ENCODE results near the gene NFATC2. TPM values are rescaled to one million over a fixed set of nuclear protein-coding genes. Genes with fewer than 3 reads are reported as not detected.

Gene NFATC2
- total and polyA plus RNA-seq, 2 experiments from 2014 or later: 0.52 to 0.59 TPM

DNA sequence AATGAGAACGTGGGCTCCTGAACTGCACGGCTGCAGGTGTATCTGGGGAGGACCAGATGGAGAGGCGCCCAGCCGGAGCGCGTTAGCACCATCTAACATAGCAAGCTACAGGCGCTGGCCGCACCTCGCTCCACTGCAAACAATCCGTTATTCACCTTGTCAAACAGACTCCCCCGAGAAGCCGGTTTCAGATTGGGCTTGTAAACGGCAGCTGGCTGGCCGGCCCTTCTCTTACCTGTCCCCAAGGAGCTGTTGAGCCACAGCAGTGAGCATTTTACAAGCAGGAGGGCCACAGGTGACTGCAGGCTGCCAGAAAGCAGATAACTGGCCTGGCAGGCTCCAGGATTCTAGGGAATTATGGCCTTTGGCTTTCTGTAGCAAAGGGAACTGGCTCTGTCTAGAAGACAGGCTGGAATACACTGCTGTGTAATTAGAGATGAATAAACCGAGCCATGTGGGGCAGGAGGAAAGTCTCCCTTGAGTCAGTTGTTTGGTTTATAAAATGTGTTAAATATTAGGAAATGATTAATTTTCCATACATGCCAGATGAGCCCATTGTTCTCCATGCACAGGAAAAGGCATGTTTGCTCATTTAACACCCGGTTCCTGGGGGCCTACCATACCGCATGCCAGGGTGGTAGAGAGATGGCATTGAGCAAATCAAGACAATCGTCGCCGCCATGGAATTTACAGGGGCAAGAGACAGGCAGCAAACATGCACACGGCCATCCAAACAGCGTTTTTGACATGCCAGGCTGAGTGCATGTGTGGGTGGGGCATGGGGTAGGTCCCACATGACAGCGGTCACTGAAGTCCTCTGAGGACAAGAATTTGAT lies 159.3 kb downstream of the NFATC2 start:
- H3K27me3 ChIP-seq (ENCODE audit: insufficient read depth): no peaks in the 10 kb centered on the region
- Mint-ChIP-seq H3K27ac (no peak overlapping the region), H3K27me3 (ENCODE audit: insufficient read depth, low read depth, poor library complexity) (peaks cover 6% of the 10 kb centered on the region), H3K9me3 (no peaks in the 10 kb centered on the region), H3K36me3 (ENCODE audit: low read depth) (no peaks in the 10 kb centered on the region), H3K4me1 (peaks cover 33% of the 10 kb centered on the region), H3K4me3 (no peak overlapping the region)
- peaks cover 18% of the 10 kb centered on the region for H3K4me1 ChIP-seq (ENCODE audit: insufficient read depth)
- H3K36me3 ChIP-seq (ENCODE audit: insufficient read depth): no peaks in the 10 kb centered on the region
- H2AFZ ChIP-seq: no peak overlapping the region
- no peak overlapping the region for H3K4me2 ChIP-seq
- no peaks in the 10 kb centered on the region for H3F3A ChIP-seq (replicated peaks; ENCODE audit: low read depth)
- no peak for DNase-seq (ENCODE audit: low spot score)
- no peaks in the 10 kb centered on the region for H3K9me2 ChIP-seq (ENCODE audit: insufficient read depth)
- H3K27ac ChIP-seq (ENCODE audit: low read depth): no peak overlapping the region
- no peak for ATAC-seq
- H3K4me3 ChIP-seq: no peak overlapping the region
- H4K20me1 ChIP-seq (replicated peaks; ENCODE audit: insufficient read depth): no peaks in the 10 kb centered on the region
- no peak for TF ChIP-seq EZH2 (IDR thresholded peaks at IDR 0.05; ENCODE audit: low read depth, unreplicated experiment)
- TF ChIP-seq STAT1 (IDR thresholded peaks at IDR 0.05; ENCODE audit: unreplicated experiment): no peak
- no peak for TF ChIP-seq NANOG (IDR thresholded peaks at IDR 0.05; ENCODE audit: borderline replicate concordance)
- no peak for TF ChIP-seq ZNF331 (CRISPR knock-in tag; IDR thresholded peaks at IDR 0.05; ENCODE audit: low read depth)
- TF ChIP-seq, protein P1, sequence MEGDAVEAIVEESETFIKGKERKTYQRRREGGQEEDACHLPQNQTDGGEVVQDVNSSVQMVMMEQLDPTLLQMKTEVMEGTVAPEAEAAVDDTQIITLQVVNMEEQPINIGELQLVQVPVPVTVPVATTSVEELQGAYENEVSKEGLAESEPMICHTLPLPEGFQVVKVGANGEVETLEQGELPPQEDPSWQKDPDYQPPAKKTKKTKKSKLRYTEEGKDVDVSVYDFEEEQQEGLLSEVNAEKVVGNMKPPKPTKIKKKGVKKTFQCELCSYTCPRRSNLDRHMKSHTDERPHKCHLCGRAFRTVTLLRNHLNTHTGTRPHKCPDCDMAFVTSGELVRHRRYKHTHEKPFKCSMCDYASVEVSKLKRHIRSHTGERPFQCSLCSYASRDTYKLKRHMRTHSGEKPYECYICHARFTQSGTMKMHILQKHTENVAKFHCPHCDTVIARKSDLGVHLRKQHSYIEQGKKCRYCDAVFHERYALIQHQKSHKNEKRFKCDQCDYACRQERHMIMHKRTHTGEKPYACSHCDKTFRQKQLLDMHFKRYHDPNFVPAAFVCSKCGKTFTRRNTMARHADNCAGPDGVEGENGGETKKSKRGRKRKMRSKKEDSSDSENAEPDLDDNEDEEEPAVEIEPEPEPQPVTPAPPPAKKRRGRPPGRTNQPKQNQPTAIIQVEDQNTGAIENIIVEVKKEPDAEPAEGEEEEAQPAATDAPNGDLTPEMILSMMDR (conservative IDR thresholded peaks at IDR 0.05; ENCODE audit: low read depth in 2 of 2): no peak
- no peak for TF ChIP-seq ZNF114 (CRISPR knock-in tag; IDR thresholded peaks at IDR 0.05)
- TF ChIP-seq CREB1 (CRISPR knock-in tag; IDR thresholded peaks at IDR 0.05; ENCODE audit: low read depth): no peak
- TF ChIP-seq JUNB (IDR thresholded peaks at IDR 0.05; ENCODE audit: unreplicated experiment): no peak
- TF ChIP-seq, protein P2, sequence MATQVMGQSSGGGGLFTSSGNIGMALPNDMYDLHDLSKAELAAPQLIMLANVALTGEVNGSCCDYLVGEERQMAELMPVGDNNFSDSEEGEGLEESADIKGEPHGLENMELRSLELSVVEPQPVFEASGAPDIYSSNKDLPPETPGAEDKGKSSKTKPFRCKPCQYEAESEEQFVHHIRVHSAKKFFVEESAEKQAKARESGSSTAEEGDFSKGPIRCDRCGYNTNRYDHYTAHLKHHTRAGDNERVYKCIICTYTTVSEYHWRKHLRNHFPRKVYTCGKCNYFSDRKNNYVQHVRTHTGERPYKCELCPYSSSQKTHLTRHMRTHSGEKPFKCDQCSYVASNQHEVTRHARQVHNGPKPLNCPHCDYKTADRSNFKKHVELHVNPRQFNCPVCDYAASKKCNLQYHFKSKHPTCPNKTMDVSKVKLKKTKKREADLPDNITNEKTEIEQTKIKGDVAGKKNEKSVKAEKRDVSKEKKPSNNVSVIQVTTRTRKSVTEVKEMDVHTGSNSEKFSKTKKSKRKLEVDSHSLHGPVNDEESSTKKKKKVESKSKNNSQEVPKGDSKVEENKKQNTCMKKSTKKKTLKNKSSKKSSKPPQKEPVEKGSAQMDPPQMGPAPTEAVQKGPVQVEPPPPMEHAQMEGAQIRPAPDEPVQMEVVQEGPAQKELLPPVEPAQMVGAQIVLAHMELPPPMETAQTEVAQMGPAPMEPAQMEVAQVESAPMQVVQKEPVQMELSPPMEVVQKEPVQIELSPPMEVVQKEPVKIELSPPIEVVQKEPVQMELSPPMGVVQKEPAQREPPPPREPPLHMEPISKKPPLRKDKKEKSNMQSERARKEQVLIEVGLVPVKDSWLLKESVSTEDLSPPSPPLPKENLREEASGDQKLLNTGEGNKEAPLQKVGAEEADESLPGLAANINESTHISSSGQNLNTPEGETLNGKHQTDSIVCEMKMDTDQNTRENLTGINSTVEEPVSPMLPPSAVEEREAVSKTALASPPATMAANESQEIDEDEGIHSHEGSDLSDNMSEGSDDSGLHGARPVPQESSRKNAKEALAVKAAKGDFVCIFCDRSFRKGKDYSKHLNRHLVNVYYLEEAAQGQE (IDR thresholded peaks at IDR 0.05; ENCODE audit: unreplicated experiment): no peak
- no peak for TF ChIP-seq EZH2phosphoT487 (IDR thresholded peaks at IDR 0.05; ENCODE audit: unreplicated experiment)
- TF ChIP-seq, protein P3, sequence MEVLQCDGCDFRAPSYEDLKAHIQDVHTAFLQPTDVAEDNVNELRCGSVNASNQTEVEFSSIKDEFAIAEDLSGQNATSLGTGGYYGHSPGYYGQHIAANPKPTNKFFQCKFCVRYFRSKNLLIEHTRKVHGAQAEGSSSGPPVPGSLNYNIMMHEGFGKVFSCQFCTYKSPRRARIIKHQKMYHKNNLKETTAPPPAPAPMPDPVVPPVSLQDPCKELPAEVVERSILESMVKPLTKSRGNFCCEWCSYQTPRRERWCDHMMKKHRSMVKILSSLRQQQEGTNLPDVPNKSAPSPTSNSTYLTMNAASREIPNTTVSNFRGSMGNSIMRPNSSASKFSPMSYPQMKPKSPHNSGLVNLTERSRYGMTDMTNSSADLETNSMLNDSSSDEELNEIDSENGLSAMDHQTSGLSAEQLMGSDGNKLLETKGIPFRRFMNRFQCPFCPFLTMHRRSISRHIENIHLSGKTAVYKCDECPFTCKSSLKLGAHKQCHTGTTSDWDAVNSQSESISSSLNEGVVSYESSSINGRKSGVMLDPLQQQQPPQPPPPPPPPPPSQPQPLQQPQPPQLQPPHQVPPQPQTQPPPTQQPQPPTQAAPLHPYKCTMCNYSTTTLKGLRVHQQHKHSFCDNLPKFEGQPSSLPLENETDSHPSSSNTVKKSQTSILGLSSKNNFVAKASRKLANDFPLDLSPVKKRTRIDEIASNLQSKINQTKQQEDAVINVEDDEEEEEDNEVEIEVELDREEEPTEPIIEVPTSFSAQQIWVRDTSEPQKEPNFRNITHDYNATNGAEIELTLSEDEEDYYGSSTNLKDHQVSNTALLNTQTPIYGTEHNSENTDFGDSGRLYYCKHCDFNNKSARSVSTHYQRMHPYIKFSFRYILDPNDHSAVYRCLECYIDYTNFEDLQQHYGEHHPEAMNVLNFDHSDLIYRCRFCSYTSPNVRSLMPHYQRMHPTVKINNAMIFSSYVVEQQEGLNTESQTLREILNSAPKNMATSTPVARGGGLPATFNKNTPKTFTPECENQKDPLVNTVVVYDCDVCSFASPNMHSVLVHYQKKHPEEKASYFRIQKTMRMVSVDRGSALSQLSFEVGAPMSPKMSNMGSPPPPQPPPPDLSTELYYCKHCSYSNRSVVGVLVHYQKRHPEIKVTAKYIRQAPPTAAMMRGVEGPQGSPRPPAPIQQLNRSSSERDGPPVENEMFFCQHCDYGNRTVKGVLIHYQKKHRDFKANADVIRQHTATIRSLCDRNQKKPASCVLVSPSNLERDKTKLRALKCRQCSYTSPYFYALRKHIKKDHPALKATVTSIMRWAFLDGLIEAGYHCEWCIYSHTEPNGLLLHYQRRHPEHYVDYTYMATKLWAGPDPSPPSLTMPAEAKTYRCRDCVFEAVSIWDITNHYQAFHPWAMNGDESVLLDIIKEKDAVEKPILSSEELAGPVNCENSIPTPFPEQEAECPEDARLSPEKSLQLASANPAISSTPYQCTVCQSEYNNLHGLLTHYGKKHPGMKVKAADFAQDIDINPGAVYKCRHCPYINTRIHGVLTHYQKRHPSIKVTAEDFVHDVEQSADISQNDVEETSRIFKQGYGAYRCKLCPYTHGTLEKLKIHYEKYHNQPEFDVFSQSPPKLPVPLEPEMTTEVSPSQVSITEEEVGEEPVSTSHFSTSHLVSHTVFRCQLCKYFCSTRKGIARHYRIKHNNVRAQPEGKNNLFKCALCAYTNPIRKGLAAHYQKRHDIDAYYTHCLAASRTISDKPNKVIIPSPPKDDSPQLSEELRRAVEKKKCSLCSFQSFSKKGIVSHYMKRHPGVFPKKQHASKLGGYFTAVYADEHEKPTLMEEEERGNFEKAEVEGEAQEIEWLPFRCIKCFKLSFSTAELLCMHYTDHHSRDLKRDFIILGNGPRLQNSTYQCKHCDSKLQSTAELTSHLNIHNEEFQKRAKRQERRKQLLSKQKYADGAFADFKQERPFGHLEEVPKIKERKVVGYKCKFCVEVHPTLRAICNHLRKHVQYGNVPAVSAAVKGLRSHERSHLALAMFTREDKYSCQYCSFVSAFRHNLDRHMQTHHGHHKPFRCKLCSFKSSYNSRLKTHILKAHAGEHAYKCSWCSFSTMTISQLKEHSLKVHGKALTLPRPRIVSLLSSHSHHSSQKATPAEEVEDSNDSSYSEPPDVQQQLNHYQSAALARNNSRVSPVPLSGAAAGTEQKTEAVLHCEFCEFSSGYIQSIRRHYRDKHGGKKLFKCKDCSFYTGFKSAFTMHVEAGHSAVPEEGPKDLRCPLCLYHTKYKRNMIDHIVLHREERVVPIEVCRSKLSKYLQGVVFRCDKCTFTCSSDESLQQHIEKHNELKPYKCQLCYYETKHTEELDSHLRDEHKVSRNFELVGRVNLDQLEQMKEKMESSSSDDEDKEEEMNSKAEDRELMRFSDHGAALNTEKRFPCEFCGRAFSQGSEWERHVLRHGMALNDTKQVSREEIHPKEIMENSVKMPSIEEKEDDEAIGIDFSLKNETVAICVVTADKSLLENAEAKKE (CRISPR knock-in tag; IDR thresholded peaks at IDR 0.05): no peak
- TF ChIP-seq POLR2AphosphoS5 (IDR thresholded peaks at IDR 0.05; ENCODE audit: low read depth): no peak
- TF ChIP-seq, protein P4, sequence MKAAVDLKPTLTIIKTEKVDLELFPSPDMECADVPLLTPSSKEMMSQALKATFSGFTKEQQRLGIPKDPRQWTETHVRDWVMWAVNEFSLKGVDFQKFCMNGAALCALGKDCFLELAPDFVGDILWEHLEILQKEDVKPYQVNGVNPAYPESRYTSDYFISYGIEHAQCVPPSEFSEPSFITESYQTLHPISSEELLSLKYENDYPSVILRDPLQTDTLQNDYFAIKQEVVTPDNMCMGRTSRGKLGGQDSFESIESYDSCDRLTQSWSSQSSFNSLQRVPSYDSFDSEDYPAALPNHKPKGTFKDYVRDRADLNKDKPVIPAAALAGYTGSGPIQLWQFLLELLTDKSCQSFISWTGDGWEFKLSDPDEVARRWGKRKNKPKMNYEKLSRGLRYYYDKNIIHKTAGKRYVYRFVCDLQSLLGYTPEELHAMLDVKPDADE (IDR thresholded peaks at IDR 0.05): no peak
- no peaks in the 10 kb centered on the region for H3K79me2 ChIP-seq (replicated peaks; ENCODE audit: insufficient read depth)
